GM18868 (cell line): ENCODE data around the gene SDHC.

ENCODE experiments used
- ATAC-seq: cut with Tn5 transposase; IDR thresholded peaks from one replicate; pipeline ENCODE4 v1.9.1; 2021; ENCODE audit warnings: mild to moderate bottlenecking, moderate library complexity; ENCODE audit not compliant: unreplicated experiment

Gene SDHC, protein sequence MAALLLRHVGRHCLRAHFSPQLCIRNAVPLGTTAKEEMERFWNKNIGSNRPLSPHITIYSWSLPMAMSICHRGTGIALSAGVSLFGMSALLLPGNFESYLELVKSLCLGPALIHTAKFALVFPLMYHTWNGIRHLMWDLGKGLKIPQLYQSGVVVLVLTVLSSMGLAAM

DNA sequence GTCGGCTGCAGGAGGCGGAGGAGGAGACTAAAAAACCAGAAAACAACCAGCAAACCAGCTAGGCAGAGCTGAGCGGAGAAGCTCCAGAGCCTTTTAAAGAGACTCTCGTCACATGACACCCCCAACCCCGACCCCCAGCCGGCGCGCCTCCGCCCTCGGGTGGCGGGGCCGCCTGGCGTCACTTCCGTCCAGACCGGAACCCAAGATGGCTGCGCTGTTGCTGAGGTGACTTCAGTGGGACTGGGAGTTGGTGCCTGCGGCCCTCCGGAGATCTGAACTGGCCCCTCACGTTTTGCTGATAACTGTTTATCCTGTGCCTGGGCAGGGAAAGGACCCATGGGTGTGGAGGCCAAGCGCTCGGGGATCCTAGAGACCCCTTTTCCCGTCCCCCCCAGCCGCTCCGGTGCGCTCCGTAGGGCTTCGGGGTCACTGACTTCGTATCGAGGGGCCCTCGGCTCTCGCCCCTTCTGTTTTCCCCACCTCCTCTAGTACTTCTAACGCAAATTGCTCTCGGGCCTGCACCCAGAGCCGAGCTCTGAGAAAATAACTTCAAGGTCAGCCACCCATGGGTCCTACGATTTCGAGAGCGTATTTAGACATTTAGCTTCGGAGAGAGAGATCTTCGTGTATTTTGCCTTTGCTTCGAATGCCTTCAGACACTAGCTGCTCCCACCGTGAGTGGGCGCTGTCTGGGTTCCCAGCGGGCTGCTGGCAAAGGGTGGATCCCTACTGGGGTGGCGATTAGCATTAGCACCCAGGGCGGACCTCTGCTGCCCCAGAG, at the start of gene SDHC:
Gene SDHC (plus strand): TSS at position 181 of the 781 bp plus-strand sequence. CDS start 25 bp downstream, at position 206.
- ATAC-seq: peak; percentile 99

DNA sequence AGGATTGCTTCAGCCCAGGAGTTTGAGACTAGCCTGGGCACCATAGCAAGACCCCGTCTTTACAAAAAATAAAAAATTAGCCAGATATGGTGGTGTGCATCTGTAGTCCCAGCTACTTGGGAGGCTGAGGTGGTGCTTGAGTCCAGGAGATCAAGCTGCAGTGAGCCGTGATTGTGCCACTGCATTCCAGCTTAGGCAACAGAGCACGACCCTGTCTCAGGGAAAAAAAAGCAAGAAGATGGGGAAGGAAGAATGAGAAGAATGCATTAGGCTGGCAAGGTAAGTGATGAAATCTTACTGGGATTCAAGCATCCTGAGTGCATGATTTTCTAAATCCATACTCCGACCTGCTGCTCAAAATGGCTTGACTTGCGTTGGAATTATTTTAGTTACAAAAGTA, 48.9 kb upstream of the SDHC start:
- ATAC-seq: no peak

DNA sequence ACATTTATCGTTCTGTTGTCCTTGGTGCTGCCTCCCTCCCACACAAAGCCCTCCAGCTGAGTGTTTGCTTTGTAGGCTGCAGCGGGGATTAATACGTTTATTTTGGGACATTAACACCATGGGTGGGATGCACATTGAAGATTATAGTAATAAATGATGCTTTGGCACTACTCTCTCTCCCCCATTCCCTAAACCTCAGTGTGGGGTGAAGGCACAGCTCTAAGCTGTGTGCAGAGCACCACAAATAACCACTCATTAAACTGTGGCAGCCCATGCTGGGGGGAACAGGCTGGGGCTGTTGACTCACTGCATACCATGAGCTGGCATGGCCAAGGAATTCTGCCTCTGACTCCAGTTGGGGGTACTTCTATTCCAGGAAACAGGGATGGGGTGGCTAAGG, 48.0 kb upstream of the SDHC start:
- no peak for ATAC-seq

DNA sequence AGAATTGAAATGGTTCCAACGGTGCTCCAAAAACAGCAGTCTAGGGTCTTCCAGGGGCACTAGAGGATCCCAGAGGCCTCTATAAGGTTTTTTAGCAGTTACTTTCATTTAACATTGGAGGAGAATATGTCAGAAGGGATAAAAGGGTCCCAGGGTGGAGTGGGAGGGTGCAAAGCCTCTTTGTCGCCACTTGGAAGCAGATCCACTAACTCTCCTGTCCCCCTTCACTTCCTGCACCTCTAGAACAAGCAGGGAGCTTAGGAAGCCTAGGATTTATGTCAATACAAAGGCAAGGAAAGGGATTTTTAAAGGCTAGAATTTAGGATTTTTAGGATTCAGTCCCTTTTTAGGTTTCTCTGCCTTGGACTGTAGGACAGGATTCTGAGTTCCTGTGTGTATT, 47.3 kb upstream of the SDHC start:
- ATAC-seq: no peak

DNA sequence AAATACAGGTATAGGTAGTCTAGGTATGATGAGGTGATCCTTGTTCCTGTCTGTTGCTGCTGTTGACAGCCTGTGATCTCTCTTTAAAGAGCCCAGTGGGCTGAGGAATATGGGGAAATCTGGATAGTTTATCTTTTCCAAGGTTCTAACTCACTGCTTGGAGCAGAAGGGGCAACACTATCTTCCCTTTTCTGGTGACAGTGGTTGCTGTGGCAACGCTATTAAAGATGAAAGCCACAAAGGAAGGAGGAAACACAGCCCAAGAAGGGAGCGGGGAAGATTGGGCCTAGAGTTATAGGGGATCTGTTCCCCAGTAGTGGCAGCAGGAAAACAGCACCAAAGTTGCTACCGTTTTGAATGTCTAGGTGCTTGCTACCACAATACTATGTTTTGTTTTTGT, 46.9 kb upstream of the SDHC start:
- ATAC-seq: no peak

DNA sequence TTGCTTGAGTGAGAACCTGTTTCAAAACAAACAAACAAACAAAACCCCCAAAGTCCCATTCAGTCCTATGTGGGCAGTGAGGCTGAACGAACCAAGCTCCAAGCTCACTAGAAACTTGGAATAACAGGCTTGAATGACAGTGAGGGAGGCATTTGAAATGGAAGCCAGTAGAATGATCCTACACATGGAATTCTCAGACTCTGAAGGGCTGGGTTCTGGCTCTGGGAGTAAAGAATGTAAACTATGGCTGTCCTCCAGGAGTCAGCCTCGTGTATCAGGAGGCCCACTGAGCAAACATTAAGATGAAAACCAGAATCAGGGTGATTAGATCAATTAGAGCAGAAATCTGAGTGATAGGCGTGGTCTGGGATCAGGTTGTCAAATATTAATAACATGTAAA, 40.8 kb upstream of the SDHC start:
- no peak for ATAC-seq

DNA sequence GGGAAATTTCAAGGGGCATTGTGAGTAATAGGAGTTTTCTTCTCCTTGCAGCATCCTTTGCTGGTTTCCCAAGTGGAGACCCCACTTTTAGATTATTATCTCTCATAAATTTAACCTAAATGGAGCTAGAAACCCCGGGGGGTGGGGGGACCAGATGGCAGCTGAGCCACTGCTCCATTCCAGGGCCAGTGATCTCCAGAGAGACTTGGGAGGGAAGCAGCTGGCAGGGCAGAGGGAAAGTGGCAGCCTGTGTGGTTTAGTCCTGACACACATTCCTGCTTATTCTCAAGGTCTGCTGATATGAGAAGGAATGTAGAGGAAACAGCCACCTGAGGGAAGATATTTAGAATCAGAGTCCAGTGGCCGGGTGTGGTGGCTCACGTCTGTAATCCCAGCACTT, 39.3 kb upstream of the SDHC start:
- no peak for ATAC-seq

DNA sequence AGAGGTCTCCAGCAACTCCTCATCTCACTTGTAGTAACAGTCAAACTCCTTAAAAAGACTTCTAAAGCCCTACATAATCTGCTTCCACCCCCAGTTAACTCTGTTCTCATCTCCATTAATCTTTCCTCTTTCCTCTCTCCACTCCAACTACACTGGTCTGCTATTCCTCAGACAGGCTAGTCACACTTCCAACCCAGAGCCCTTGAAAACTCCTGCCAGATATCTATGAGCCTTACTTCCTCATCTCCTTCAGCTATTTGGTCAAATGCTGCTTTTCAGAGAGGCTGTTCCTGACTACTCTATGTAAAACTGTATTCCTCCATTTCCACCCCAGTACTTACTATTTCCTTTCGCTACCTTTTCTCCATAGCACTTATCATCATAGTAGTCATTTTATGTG, 31.2 kb upstream of the SDHC start:
- no peak for ATAC-seq

DNA sequence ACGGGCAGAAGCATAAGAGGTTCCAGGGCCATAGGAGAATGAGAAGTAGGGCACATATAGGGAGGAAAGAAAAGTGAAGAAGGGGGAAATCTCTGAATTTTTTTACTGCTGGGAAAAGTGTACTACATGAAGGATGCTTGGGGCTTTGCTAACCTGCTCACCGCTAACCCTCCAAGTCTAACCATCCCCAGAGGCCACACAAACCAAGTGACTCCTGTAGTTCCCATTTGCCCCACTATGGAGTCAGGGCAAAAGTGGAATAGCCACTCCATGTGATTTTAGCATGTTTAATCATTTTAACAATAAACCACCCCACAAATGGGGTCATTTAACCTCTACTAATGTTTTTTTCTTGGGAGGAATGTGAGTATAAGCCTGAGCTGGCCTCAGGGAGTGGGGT, 29.1 kb upstream of the SDHC start:
- ATAC-seq: no peak

DNA sequence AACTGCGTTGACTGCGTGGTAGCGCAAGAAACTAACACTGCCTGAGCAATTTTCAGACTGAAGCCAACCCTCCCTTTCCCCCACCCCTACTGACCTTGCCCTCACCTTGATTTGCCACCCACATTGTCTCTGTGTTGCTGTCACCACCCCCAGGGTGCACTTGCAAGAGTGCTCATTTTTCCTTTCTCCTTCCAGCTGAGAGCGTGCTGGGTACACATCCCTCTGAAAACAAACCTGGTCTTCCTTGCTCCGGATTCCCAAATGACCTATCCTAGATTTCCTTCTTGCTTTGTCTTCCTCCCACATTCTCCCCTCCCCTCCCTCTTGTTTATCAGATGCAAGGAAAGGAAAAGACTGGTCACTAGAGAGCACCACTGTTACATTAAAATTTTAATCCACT, 28.7 kb upstream of the SDHC start:
- no peak for ATAC-seq

DNA sequence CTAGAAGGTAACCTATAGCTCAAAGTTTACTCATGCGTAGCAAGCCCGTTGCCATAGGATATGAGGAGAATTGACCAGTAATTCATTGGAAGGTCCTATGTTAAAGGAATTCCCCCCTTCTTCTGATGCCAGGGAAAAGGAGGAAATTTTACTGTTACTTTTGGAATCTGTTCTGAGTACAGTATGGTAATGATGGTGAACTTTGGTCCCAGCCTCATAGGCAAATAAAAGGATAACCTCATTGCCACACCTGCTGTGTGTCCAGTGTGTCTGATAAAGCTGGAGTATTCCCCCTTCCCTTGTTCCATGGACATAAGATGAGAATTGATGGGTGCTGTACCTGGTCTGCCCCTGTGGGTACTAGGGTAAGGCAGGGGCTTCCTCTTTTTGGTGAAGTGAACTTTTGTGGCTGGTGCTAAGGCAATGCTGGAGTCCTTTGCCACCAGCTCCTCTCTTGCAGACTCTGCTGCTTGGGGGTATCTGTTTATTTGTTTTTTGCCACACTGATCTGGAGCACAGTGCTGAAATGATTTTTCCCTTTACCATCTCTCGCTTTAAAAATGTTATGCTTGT, 26.6 kb upstream of the SDHC start:
- ATAC-seq: no peak

DNA sequence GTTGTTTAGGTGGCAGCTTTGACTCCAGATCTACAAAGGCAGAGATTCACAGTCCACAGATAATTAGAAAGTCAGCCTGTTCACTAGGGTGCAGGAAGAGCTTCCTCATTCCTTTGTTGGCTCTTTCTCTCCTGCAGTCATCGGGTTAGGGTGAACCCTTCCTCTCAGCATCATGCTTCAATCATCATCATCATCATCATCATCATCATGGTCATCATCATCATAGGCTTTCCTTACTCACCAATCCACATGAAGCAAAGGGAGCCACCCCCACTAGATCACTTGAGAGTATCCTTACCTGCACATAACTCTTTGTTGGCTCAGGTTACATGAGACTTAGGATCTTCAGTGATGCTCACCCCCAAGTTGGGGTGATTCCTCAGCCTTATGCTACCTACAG, 23.4 kb upstream of the SDHC start:
- ATAC-seq: no peak

DNA sequence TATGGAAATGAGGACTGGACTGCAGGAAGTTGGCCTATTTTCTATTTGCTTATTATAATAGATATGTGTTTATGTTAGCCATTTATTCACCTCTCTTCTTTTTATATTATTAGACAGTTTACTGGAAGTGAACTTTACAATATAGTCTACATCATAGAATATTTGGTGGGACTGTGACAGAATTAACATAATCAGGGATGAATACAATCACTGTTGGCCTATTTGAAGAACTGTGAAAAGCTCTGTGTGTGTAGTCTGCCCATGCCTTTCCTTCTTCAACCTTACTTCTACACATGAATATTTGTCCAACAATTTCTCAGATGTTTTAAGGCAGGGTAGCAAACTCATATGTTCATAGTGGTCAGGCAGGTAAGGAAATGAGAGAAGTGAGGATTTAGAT, 16.8 kb upstream of the SDHC start:
- no peak for ATAC-seq

DNA sequence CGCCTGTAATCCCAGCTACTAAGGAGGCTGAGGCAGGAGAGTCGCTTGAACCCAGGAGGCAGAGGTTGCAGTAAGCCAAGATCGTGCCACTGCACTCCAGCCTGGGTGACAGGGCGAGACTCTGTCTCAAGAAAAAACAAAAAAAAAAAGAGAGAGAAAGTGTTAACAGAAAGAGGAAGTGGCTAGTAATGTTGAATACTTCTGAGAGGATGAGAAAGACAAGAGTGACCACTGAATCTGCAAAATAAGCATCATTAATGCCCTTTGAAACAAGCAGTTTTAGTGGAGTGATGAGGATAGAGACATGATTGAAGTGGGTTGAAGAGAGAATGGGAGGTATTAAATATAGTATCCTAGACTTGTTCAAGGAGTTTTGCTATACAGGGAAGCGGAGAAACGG, 16.1 kb upstream of the SDHC start:
- no peak for ATAC-seq

DNA sequence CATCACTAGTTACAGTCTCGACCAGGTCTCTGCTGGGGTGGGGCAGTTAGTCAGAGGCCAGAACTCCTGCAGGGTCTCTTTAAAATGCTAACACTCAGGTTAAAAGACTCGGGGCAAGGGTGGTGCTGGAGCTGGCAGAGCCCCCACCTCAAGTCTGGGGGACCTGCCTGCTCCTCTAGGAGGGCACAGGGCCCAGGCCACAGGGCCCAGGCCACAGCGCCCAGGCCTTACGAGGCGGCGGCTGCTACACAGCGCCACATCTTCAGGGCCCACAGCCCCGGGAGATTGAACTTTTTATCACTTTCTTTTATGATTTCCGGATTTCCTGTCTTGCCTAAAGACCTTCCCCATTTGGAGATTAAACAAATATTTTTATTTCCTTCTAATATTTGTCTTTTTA, 14.8 kb upstream of the SDHC start:
- no peak for ATAC-seq

DNA sequence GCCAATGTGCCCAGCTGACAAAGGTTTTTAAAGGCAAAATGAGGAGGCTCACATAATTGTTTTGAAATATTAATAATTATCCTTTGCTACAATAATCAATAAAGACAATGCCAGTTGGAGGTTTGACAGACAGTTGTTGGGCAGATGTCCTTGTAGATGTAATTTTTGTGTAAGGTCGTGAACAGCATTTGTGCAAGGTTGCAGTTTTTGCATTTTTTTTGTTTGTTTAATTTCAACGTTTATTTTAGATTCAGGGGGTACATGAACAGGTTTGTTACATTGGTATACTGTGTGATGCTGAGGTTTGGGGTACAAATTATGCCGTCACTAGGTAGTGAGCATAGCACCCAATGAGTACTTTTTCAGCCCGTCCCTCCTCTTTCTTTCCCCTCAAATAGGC, 13.7 kb upstream of the SDHC start:
- no peak for ATAC-seq

DNA sequence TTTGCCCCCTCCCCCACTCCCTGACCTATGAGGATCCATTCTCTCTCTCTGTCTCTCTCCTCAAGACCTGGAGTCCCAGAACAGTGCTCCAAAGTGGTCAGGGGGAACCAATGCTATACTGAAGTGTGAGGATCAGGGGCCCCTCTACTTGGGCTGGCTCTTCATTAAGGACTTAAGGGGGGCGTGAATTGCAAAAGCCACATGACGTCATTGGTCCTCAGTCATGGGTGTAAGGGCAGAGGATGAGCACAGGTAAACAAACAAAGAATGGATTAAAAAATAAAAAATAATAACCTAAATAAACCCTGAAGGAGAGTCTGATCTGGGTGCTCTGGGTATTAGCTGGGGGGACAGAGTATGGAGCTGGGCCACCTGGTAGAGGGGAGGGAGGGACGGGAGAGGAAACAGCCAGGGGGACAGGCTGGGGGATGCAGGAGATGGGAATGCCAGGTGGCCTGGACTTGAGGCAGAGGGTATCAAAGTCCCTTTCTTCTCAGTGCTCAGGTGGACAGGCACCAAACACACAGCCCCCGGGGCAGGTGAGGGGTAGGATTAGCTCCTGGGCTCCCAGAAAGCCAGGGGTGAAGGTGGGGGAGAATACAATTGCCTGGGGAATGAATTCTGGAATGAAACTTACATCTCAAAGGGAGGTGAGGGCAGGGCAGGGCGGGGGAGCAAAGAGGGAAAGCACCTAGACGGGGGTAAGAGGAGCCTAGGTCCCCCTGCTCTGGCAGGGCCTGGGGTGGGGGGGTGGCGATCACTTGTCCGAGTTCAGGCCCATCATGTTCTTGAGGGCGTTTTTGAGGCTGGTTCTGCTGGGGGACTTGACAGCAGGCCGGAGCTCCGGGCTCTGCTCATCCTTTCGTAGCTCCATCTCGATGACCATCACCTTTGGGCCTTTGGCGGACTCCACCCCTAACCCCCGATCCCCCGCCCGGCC, 9.0 kb upstream of the SDHC start:
- ATAC-seq: no peak

DNA sequence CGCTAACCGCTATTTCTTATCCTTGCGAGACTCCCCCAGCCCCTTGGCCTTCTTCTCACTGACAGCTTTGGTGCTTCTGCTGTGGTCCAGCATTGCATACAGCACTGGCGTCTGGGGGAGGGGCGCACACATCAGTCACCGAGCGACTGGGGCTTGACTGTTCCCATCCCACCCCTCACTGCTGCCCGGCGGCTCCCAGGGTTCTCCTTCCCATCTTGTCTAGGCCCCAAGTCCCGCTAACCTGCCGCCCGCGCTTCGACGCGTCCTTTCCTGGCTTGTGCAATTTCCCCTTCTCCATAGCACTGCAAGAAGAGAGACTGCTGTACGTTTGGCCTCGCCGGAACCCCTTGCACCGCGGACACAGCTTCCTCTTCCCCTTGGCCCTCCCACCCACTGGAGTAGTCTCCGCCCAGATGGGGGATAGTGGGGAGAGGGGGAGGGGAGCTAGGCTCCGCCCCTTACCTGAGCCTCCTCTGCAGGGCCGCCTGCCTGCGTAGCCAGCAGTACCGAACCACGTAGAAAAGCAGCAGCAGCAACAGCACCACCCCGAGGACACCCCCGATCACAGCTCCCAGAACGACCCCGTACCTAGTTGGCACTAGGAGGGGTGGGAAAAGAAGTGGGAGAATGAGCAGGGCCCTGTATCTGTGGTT, 8.2 kb upstream of the SDHC start:
- ATAC-seq: peak; percentile 86

DNA sequence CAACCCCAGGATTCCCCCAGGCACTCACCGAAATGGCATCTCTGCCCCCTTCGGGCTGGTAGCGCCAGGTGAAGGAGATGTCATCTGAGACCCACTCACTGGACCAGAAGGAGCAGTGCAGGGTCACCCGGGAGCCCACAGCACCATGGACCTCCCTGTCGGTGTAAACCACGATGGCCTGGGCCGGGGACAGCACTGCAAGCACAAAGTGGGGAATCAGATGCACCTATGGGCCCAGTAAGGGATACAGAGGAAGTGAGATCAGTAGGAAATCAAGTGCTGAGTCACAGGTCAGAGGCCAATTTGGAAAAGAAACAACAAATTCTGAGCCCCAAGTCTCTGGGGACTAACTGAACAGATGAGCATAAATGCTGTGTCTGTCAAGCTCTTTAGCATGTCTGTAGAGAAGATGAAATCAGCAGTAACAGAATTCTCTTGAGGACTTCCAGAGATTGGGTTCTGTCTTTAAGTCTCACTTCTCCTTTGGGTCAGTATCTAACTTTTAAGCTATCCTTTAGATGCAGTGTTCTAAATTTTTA, 6.9 kb upstream of the SDHC start:
- no peak for ATAC-seq

DNA sequence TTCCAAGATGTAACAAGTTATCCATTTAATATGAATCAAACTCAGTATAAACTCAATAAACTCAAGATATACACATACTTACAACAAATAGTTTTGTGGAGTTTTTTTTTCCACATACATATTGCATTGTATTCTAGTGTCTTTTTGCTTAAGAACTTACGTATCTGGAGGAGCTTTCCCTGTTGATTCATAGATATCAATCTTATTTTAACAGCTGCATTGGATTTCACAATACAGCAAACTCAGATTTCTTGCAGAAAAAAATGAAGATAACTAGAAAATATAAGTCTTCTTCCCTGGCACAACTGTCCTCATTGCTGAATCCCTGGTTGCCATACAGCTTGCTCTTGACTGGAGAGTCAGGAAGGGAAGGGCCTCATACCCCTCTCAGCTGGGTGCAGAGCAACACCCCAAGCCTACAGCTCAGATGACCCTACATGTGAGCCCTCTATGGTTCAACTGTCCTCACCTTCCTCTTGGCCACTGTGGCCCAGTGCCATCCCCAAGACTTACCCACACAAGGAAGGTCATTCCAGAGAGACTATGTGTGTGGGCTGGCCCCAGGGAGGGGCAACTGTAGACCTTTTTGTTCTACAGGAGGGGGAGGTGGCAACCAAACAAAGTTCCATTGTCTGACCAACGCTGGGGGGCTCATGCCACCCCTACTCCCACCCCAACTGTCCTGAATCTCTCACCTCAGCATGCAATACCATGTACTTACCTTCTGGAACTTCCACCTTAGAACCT, 6.1 kb upstream of the SDHC start:
- ATAC-seq: no peak
